ENCODE measurements around the gene ZDHHC9. TPM values are rescaled to one million over a fixed set of nuclear protein-coding genes. Genes with fewer than 3 reads are reported as not detected.

The ZDHHC9 gene
- total and polyA plus RNA-seq, 9 donors: 19.9 to 39.8 (median 32.3) TPM

DNA sequence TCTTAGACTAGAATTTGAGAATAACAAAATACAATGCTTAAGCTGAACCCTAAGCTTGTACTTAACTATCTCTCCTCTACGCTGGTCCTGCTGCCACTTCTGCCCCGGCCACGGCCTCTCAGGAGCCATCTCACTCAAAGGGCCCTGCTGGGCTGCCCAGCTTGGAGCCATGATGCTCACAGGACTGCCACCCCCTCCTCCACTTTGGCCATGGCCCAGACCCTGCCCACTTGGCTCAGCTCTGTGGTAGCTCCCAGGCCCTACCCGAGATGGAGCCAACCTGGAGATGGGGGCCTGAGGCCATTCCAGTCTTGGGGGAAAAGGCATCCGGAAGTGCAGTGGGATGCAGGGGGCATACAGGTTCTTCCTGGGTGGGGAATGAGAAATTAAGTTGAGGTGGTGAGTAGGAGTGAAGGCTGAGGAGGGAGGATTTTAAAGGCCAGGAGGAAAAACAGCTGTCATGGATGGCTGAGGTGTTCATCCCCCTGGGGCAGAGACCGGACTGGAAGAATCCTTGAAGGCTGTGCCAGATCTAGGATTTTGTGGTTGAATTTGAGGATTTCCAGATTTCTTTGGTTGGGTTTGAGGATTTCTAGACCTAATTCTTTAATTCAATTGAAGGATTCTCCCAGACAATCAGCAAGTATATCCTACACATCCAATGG lies 63.1 kb downstream of the ZDHHC9 start:
- no peaks in the 10 kb centered on the region for H3K9me3 ChIP-seq (replicated peaks; ENCODE audit: control insufficient read depth, low read depth, low read length)
- DNase-seq: no peak
- no peaks in the 10 kb centered on the region for H3K36me3 ChIP-seq (ENCODE audit: control insufficient read depth, insufficient read depth, low read length)
- no peak overlapping the region for H3K27ac ChIP-seq (ENCODE audit: low read length)
- peak overlapping the region; percentile 18 for H3K4me3 ChIP-seq (ENCODE audit: low read length)
- H3K27me3 ChIP-seq (ENCODE audit: control insufficient read depth, insufficient read depth, low read length): peaks cover 41% of the 10 kb centered on the region
- peaks cover 12% of the 10 kb centered on the region for H3K4me1 ChIP-seq (ENCODE audit: control insufficient read depth, insufficient read depth, low read length)
- 79% methylated on average over 5 of the region's 6 CpGs for WGBS (ENCODE audit: insufficient coverage)

DNA sequence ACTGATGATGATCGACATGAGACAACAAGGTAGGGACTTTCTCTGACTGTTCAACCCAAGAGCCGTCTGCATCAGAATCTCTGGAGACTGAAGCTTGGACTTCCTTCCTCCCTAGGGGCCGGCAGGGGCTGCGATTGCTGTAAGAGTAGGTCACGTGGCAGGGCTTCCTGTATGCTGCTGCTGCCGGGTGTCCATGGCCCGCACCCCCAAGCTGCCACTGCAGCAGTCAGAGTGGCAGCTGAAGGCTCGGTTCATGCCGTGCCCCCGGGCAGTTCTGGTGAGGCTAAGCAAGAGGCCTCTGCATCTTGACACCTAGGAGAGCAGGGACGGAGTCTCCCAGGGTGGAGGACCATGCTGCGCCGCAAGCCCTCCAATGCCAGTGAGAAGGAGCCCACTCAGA lies 63.9 kb downstream of the ZDHHC9 start, which contains the start of gene SASH3:
SASH3 (plus strand) TSS at position 203 of the 400 bp plus-strand sequence; CDS start at position 352, 149 bp downstream.
- Histone ChIP-seq H3K27me3 (ENCODE audit: control insufficient read depth, insufficient read depth, low read length) (peaks cover 42% of the 10 kb centered on the region), H3K4me1 (ENCODE audit: control insufficient read depth, insufficient read depth, low read length) (peaks cover 6% of the 10 kb centered on the region), H3K4me3 (ENCODE audit: low read length) (peak within 1 kb of the TSS; percentile 18), H3K36me3 (ENCODE audit: control insufficient read depth, insufficient read depth, low read length) (no peaks in the 10 kb centered on the region), H3K9me3 (replicated peaks; ENCODE audit: control insufficient read depth, low read depth, low read length) (no peaks in the 10 kb centered on the region), H3K27ac (ENCODE audit: low read length) (no peak within 1 kb of the TSS)
- WGBS (ENCODE audit: insufficient coverage): 90% methylated on average over 11 of the region's 13 CpGs
- peak; percentile 53 for DNase-seq

DNA sequence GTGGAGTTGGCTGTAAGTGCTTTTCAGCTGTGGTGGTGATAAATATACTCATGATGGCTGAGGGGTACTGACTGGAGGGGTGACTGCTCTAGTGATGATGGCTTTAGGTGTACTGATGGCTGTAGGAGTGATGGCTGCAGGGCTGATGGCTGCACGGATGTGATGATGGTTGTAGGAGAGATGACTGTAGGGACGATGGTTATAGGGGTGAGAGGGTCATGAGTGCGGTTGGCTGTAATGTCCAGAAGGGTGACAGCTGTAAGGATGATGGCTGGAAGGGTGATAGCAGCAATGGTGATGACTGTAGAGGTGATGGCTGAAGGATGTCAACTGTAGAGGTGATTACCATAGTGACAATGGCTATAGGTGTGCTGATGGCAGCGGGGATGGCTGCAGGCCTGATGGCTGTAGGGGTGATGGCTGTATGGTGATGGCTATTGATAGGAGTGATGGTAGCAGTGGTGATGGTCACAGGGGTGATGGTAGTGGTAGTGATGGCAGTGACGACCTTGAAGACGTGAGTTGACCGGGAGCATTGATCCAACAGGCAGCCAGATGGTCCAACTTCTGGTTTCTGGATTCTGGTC lies 64.5 kb downstream of the ZDHHC9 start:
- peaks cover 6% of the 10 kb centered on the region for H3K4me1 ChIP-seq (ENCODE audit: control insufficient read depth, insufficient read depth, low read length)
- H3K27me3 ChIP-seq (ENCODE audit: control insufficient read depth, insufficient read depth, low read length): peaks cover 39% of the 10 kb centered on the region
- H3K9me3 ChIP-seq (replicated peaks; ENCODE audit: control insufficient read depth, low read depth, low read length): no peaks in the 10 kb centered on the region
- H3K36me3 ChIP-seq (ENCODE audit: control insufficient read depth, insufficient read depth, low read length): no peaks in the 10 kb centered on the region
- H3K27ac ChIP-seq (ENCODE audit: low read length): no peak overlapping the region
- DNase-seq: no peak
- 90% methylated on average over 7 of the region's 7 CpGs for WGBS (ENCODE audit: insufficient coverage)
- no peak overlapping the region for H3K4me3 ChIP-seq (ENCODE audit: low read length)

DNA sequence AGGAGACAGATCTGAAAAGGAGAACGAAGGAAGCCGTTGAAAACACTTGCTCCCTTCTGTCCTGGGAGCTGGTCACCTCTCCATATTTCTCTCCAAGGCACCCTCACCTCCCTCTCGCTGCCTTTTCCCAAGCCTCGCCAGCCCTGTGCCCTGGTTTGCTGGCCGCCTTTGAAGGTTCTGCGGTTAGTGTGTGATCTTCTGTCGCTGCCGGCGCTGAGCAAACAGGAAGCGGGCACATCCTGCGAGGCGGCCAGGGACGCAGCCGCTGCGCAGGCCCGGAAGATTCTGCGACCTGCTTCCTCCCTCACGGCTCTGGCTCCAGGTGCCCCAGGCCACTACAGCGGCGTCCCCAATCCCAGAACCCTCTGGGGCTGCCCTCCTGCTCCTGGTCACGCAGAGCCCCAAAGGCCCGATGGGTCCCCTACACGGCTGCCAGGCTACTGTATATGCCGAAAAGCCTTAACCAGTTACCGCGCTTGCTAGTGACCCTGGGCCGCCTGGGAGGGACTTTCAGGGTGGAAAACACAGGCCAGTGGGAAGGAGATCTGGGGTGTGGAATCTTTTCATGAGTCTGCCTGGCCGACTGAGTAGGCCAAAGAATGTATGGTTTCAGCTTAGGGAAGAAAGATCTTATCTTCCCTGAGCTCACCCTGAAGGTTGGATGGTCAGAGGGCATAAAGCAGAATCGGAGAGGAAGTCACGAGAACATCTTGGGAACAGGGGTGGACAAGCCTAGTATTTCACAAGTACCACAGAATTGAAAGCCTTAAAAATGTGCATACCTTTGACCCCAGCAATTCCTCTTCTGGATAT lies 66.3 kb downstream of the ZDHHC9 start:
- no peaks in the 10 kb centered on the region for H3K9me3 ChIP-seq (replicated peaks; ENCODE audit: control insufficient read depth, low read depth, low read length)
- 55% methylated on average over 26 of the region's 30 CpGs for WGBS (ENCODE audit: insufficient coverage)
- no peak overlapping the region for H3K4me3 ChIP-seq (ENCODE audit: low read length)
- H3K27me3 ChIP-seq (ENCODE audit: control insufficient read depth, insufficient read depth, low read length): peaks cover 37% of the 10 kb centered on the region
- peaks cover 6% of the 10 kb centered on the region for H3K4me1 ChIP-seq (ENCODE audit: control insufficient read depth, insufficient read depth, low read length)
- peak overlapping the region; percentile 54 for H3K27ac ChIP-seq (ENCODE audit: low read length)
- DNase-seq: peak; percentile 34
- no peaks in the 10 kb centered on the region for H3K36me3 ChIP-seq (ENCODE audit: control insufficient read depth, insufficient read depth, low read length)

DNA sequence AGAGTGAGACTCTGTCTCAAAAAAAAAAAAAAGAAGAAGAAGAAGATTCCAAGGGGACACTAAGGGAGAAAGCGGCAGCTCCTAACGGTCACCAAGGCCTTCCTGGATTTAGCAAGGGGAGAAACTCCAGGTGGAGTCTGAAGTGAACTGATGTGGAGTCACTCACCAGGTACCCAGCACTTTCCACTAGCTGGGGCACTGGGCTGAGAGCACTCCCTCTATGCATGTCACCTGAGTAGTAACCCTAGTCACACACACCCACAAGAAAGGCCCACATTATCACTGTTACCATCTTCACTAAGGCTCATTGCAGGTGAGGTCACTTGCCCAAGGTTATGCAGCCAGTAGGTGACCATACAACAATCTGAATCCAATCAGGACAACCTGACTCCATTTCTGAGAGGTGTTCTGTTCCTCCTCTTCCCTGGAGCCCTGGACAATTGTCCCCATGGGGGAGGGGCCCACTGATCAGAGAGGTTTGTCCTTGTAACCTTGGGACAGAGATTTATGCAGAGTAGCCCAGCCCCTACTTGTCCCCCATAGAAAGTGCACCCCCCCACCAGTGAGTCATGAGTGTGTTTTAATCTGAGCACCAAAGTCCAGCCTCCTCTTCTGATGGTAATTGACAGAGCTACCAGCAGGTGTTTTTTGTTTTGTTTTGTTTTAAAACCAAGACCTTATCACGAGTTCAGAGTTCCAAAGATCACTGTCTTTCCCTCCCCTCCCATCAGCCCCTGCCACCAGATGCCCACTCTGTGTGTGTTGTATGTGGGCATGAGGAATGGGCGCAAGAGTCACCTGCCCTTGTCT lies 69.8 kb downstream of the ZDHHC9 start:
- DNase-seq: no peak
- Histone ChIP-seq H3K27me3 (ENCODE audit: control insufficient read depth, insufficient read depth, low read length) (peaks cover 35% of the 10 kb centered on the region), H3K27ac (ENCODE audit: low read length) (no peak overlapping the region), H3K4me3 (ENCODE audit: low read length) (no peak overlapping the region), H3K4me1 (ENCODE audit: control insufficient read depth, insufficient read depth, low read length) (peaks cover 11% of the 10 kb centered on the region), H3K36me3 (ENCODE audit: control insufficient read depth, insufficient read depth, low read length) (no peaks in the 10 kb centered on the region), H3K9me3 (replicated peaks; ENCODE audit: control insufficient read depth, low read depth, low read length) (no peaks in the 10 kb centered on the region)
- no CpG with 5 or more reads among the region's 4 CpGs for WGBS (ENCODE audit: insufficient coverage)

DNA sequence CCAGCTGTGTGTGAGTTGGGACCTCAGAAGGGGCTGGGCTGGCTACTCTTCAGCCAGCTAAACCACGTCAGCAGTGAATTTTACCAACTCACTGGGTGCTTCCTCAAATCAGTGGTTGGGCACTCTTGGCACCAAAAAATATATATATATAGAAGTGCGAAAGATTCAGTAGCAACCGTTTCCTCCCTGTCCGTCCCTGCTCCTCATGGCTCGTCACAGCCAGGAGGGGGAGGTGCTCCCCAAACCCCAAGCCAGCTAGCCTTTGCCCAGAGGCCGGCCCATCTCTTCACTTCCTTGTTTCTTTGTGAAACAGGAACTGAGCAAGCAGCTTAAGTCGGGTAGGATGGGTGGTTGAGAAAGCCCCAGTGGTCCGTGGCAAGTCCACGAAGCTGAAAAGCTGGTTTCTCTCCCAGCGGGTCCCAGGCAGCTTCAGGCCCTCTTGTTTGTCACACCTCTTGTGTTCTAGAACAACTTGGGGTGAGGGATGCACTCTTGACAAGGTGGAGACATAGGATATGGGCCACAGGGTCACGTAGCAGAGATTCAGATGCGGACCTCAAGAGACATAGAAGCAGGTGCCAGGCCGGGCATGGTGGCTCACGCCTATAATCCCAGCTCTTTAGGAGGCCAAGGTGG lies 70.8 kb downstream of the ZDHHC9 start:
- DNase-seq: peak; percentile 75
- Histone ChIP-seq H3K4me3 (ENCODE audit: low read length) (no peak overlapping the region), H3K27ac (ENCODE audit: low read length) (peak overlapping the region; percentile 29), H3K36me3 (ENCODE audit: control insufficient read depth, insufficient read depth, low read length) (no peaks in the 10 kb centered on the region), H3K27me3 (ENCODE audit: control insufficient read depth, insufficient read depth, low read length) (peaks cover 34% of the 10 kb centered on the region), H3K9me3 (replicated peaks; ENCODE audit: control insufficient read depth, low read depth, low read length) (no peaks in the 10 kb centered on the region), H3K4me1 (ENCODE audit: control insufficient read depth, insufficient read depth, low read length) (peaks cover 15% of the 10 kb centered on the region)
- WGBS (ENCODE audit: insufficient coverage): 66% methylated on average over 11 of the region's 14 CpGs

DNA sequence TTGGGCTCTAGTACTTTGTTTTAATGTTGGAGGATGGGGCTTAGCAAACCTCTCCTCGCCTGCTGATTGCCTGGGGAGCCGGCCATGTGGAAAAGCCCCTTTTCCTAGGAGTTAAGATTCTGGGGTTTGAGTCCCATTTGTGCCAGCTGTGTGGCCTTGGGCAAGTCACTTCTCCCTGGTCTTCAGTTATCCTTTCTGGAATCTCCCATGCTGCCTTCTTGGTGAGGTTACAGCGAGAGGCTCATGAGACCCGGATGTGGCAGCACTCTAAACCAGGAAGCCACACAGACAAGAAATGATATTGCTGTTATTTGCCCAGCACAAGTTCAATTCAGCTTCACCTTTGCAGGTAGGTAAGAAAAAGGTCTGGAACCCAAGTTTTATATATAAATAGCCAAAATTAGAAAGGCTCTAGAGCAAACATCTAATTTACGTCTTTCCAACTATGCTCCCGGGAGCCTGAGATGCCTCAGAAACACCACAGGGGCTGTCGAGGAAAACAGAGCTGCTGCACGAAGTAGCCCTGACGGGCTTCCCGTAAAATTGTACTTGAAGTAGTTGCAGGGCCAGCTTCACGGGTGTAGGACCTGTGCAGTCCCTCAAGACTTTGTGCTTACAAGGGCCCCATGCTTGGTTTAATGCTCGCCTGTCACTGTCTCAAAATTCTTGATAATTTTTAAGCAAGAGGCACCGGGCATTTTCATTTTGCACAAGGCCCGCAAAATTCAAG lies 72.3 kb downstream of the ZDHHC9 start:
- no peaks in the 10 kb centered on the region for H3K9me3 ChIP-seq (replicated peaks; ENCODE audit: control insufficient read depth, low read depth, low read length)
- H3K27ac ChIP-seq (ENCODE audit: low read length): no peak overlapping the region
- H3K4me1 ChIP-seq (ENCODE audit: control insufficient read depth, insufficient read depth, low read length): peaks cover 9% of the 10 kb centered on the region
- no peak overlapping the region for H3K4me3 ChIP-seq (ENCODE audit: low read length)
- DNase-seq: no peak
- 71% methylated on average over 7 of the region's 14 CpGs for WGBS (ENCODE audit: insufficient coverage)
- peaks cover 28% of the 10 kb centered on the region for H3K27me3 ChIP-seq (ENCODE audit: control insufficient read depth, insufficient read depth, low read length)
- no peaks in the 10 kb centered on the region for H3K36me3 ChIP-seq (ENCODE audit: control insufficient read depth, insufficient read depth, low read length)

DNA sequence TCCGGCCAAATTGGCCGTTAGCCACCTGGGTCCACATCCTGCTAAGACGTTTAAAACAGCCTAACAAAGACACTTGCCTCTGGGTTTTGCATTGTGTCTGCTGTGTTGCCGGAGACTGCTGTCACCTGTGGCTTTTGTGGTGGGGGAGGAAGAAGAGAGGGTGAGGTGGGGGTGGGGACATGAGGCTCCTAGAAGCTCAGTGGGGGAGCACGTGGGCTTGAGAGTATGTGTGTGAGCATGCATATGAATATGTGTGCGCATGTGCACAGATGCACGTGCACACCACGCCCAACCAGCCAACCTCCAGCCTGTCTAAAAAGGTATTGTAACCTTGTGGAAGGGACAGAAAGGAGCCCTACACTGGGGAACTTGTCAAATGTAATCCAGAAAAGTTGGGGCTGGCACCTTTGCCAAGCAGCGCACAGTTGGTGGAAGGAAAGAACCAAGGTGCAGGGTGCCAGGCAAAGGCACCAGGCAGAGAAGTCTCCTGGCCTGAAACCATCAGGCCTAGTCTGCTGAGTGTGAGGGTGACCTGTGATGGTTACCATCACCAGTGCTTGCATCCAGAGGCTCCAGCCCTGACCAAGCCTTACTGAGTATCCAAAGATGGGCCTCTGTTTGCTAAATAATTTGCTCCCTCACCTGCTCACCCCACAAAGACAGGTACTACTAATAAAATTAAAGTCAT lies 74.1 kb downstream of the ZDHHC9 start:
- no peaks in the 10 kb centered on the region for H3K36me3 ChIP-seq (ENCODE audit: control insufficient read depth, insufficient read depth, low read length)
- no peak overlapping the region for H3K4me3 ChIP-seq (ENCODE audit: low read length)
- H3K9me3 ChIP-seq (replicated peaks; ENCODE audit: control insufficient read depth, low read depth, low read length): no peaks in the 10 kb centered on the region
- DNase-seq: no peak
- 48% methylated on average over 4 of the region's 9 CpGs for WGBS (ENCODE audit: insufficient coverage)
- H3K27ac ChIP-seq (ENCODE audit: low read length): no peak overlapping the region
- H3K4me1 ChIP-seq (ENCODE audit: control insufficient read depth, insufficient read depth, low read length): peaks cover 9% of the 10 kb centered on the region
- H3K27me3 ChIP-seq (ENCODE audit: control insufficient read depth, insufficient read depth, low read length): peaks cover 25% of the 10 kb centered on the region

Measured in muscle of leg (tissue), 11 donors.